Measurements from ENCODE around the gene HAAO. TPM values are rescaled to one million over a fixed set of nuclear protein-coding genes. Genes with fewer than 3 reads are reported as not detected.

The HAAO gene
- total RNA-seq, 1 experiment from 2014 or later: 0.74 TPM

DNA sequence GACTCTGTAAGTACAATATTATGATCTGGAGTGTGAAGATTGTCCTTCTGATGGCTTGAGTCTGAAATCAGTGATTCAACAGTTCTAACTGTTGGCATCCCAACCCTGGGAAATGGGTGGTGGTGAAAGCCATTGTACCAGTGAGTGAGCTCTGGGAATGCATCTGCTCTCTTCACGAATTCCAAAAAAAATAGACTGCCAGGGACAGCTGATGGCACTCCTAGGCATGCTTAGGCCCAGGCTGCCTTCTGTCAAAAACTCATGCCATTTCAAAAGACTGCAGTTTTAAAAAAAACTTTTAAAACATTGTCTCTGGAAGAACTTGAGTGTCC is 48.8 kb downstream of the HAAO start:
- Histone ChIP-seq H3K36me3 (ENCODE audit: control insufficient read depth, insufficient read depth, low read length) (no peaks in the 10 kb centered on the region), H3K27ac (ENCODE audit: low read length) (no peak overlapping the region), H3K4me1 (ENCODE audit: control insufficient read depth, insufficient read depth, low read length) (no peaks in the 10 kb centered on the region), H3K4me3 (ENCODE audit: low read depth in 2 of 2, low read length in 2 of 2) (no peak overlapping the region), H3K9me3 (ENCODE audit: control insufficient read depth, insufficient read depth, low read depth, low read length) (no peaks in the 10 kb centered on the region), H3K27me3 (ENCODE audit: control insufficient read depth, insufficient read depth, low read length) (no peaks in the 10 kb centered on the region)
- ATAC-seq (no peak), DNase-seq (ENCODE audit: low read depth, low spot score) (no peak)
- CTCF ChIA-PET: no interaction called here
- intact Hi-C loops (cut with micrococcal nuclease; ENCODE audit: unreplicated experiment) (no loop called here), in situ Hi-C loops (cut with HindIII; ENCODE audit: low pct_unique_long_range_greater_than_20kb, low sequenced_read_pairs) (no loop called here)
- BruUV-seq (replicated peaks): no TSS peak
- POLR2A ChIA-PET: no interaction called here
- TF ChIP-seq TCF7L2 (IDR thresholded peaks at IDR 0.05; ENCODE audit: low read depth, low read length) (no peak), POLR2AphosphoS5 (IDR thresholded peaks at IDR 0.05; ENCODE audit: low read depth, low read length) (no peak)
- TF ChIP-seq, protein P1, sequence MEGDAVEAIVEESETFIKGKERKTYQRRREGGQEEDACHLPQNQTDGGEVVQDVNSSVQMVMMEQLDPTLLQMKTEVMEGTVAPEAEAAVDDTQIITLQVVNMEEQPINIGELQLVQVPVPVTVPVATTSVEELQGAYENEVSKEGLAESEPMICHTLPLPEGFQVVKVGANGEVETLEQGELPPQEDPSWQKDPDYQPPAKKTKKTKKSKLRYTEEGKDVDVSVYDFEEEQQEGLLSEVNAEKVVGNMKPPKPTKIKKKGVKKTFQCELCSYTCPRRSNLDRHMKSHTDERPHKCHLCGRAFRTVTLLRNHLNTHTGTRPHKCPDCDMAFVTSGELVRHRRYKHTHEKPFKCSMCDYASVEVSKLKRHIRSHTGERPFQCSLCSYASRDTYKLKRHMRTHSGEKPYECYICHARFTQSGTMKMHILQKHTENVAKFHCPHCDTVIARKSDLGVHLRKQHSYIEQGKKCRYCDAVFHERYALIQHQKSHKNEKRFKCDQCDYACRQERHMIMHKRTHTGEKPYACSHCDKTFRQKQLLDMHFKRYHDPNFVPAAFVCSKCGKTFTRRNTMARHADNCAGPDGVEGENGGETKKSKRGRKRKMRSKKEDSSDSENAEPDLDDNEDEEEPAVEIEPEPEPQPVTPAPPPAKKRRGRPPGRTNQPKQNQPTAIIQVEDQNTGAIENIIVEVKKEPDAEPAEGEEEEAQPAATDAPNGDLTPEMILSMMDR (IDR thresholded peaks at IDR 0.05): no peak

DNA sequence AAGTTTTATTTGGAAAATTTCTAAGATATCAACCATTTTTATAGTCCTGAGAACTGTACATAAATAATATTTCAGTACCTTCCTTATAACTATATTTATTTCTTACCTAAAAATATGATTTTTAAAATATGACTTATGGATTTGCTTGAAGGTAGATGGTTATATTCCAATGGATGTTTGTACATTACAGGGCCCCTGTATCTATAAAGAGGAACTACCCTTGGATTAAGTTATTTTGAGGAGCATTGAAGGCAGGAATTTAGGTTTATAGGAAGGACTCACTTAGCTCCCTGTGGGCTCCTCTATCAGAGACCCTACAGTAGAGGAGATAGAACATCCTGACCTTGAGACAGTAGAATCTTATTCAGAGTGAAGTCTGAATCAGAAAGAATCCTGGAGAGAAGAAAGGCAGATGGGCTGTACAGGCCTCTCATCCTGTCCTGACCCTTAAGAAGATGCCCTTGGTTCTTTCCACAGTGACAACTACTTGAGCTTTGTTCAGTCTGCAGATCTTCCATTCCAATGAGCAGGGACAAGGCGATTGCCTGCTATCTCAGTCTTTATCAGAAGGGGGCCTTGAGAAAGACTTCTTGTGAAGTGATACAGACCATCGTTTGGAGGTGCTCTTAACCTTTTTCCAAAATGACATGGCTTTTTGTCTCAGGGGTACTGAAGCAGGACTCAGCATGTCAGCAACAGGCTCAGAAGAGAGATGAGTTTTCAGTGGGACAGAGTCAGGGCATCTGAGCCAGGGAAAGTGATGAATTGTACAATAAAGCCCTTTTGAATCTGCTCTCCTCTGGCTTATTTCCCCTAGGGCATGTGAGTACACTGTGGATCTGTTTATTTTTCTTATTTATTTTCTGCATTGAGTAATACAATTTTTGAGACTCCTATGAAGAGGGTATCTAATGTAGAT is 49.4 kb downstream of the HAAO start:
- no peak for DNase-seq (ENCODE audit: low read depth, low spot score)
- H3K27ac ChIP-seq (ENCODE audit: low read length): no peak overlapping the region
- no peak overlapping the region for H3K4me3 ChIP-seq (ENCODE audit: low read depth in 2 of 2, low read length in 2 of 2)
- H3K9me3 ChIP-seq (ENCODE audit: control insufficient read depth, insufficient read depth, low read depth, low read length): no peaks in the 10 kb centered on the region
- H3K27me3 ChIP-seq (ENCODE audit: control insufficient read depth, insufficient read depth, low read length): no peaks in the 10 kb centered on the region
- intact Hi-C loops (cut with micrococcal nuclease; ENCODE audit: unreplicated experiment): no loop called here
- H3K4me1 ChIP-seq (ENCODE audit: control insufficient read depth, insufficient read depth, low read length): no peaks in the 10 kb centered on the region
- TF ChIP-seq TCF7L2 (IDR thresholded peaks at IDR 0.05; ENCODE audit: low read depth, low read length) (no peak), SIN3A (IDR thresholded peaks at IDR 0.05; ENCODE audit: borderline replicate concordance, insufficient read depth, low read depth, low read length) (no peak), POLR2AphosphoS5 (IDR thresholded peaks at IDR 0.05; ENCODE audit: low read depth, low read length) (no peak)
- TF ChIP-seq, protein P1 (IDR thresholded peaks at IDR 0.05): no peak
- TF ChIP-seq, protein P2, sequence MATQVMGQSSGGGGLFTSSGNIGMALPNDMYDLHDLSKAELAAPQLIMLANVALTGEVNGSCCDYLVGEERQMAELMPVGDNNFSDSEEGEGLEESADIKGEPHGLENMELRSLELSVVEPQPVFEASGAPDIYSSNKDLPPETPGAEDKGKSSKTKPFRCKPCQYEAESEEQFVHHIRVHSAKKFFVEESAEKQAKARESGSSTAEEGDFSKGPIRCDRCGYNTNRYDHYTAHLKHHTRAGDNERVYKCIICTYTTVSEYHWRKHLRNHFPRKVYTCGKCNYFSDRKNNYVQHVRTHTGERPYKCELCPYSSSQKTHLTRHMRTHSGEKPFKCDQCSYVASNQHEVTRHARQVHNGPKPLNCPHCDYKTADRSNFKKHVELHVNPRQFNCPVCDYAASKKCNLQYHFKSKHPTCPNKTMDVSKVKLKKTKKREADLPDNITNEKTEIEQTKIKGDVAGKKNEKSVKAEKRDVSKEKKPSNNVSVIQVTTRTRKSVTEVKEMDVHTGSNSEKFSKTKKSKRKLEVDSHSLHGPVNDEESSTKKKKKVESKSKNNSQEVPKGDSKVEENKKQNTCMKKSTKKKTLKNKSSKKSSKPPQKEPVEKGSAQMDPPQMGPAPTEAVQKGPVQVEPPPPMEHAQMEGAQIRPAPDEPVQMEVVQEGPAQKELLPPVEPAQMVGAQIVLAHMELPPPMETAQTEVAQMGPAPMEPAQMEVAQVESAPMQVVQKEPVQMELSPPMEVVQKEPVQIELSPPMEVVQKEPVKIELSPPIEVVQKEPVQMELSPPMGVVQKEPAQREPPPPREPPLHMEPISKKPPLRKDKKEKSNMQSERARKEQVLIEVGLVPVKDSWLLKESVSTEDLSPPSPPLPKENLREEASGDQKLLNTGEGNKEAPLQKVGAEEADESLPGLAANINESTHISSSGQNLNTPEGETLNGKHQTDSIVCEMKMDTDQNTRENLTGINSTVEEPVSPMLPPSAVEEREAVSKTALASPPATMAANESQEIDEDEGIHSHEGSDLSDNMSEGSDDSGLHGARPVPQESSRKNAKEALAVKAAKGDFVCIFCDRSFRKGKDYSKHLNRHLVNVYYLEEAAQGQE (IDR thresholded peaks at IDR 0.05; ENCODE audit: insufficient read depth in 1 of 2, low read depth in 2 of 2, low read length in 1 of 2): no peak
- no peak for ATAC-seq
- BruUV-seq (replicated peaks): no TSS peak
- in situ Hi-C loops (cut with HindIII; ENCODE audit: low pct_unique_long_range_greater_than_20kb, low sequenced_read_pairs): no loop called here
- CTCF ChIA-PET: no interaction called here
- H3K36me3 ChIP-seq (ENCODE audit: control insufficient read depth, insufficient read depth, low read length): no peaks in the 10 kb centered on the region
- POLR2A ChIA-PET: no interaction called here
